GM19043 (cell line): ENCODE measurements around the gene GAST.
"Not testable (repeated sequence)": the region's sequence is repeated elsewhere in the genome, so short reads cannot be mapped to it uniquely, and the experiment has no call there.

ENCODE experiments used
- ATAC-seq: cut with Tn5 transposase; IDR thresholded peaks from one replicate; pipeline ENCODE4 v1.9.1; 2021; ENCODE audit warnings: low read depth; ENCODE audit not compliant: unreplicated experiment

The GAST gene, protein sequence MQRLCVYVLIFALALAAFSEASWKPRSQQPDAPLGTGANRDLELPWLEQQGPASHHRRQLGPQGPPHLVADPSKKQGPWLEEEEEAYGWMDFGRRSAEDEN

DNA sequence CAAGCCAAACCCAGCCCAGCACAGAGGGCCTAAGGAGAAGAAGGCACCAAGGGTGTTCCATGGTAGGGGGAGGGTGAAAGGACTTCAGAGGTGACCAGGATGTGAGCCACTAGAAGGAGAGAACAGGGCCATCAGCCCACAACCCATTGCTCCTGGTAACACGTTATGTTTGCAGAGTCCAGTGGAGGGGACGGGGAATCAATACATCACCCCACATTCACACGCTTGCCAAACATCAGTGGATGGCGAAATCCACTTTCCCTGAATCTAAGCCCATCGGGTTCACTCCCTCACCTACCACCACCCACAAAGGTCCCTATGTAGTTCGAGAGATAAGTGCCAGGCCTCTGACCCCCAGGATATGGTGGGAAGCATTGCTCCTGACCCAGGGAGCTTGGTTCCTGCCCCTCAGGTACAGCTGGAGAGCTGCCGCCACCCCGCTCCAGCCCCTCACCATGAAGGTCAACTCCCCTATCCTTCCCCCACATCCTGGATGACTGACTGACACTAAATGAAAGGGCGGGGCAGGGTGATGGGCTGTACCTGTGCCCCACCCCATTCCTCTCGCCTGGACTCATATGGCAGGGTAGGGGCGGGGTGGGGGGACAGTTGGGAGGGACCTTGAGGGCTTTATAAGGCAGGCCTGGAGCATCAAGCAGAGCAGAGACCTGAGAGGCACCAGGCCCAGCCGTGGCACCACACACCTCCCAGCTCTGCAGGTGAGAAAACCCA, at the start of gene GAST:
Gene GAST, plus strand, starts transcription at position 663 of the 732 bp plus-strand sequence. CDS start 3,106 bp downstream, outside the sequence.
- ATAC-seq: no peak

DNA sequence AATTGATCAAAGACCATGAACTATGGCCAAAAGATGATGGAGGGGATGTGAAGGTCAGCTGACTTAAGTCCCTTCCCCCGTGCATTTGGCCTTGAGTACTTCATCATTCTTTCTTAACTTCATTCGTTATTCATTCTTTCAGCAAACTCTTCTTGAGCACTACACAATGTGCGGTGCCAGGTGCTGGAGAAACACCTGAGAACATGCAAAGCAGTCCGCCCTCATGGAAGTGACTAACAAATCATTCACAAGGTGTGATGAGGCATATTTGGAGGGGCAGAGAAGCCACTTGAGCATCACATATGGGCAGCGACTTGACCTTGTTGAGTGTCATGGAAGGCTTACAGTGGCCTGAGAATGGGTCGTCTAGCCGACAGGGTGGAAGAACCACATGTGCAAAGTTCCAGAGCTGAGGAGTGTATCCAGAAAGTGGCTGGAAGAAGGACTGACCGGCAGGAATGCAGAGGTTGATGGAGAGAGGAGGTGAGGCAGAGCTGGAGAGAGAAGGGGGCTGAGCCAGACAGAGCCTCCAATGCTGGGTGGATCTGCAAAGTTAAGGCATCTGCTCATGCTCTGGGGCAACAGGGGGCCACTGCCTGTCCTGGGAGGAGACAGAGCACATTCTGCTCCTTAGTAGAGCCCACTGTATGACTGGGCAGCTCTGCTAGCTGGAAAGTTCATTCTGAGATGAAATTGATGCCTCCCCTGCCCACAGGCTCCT, 48.5 kb upstream of the GAST start:
- ATAC-seq: no peak

DNA sequence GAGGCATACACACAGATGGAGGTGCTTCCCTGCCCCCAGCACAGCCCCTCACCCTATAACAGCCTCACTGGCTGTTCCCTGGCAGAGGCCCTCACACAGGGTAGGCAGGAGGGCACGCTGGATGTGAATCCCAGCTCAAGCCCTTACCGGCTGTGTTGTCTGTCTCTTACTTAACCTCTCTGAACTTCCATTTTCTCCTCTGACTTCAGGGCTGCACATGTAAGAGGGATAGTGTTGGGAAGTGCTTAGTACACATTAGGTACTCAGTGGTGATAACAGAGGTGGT, 48.0 kb upstream of the GAST start:
- no peak for ATAC-seq

DNA sequence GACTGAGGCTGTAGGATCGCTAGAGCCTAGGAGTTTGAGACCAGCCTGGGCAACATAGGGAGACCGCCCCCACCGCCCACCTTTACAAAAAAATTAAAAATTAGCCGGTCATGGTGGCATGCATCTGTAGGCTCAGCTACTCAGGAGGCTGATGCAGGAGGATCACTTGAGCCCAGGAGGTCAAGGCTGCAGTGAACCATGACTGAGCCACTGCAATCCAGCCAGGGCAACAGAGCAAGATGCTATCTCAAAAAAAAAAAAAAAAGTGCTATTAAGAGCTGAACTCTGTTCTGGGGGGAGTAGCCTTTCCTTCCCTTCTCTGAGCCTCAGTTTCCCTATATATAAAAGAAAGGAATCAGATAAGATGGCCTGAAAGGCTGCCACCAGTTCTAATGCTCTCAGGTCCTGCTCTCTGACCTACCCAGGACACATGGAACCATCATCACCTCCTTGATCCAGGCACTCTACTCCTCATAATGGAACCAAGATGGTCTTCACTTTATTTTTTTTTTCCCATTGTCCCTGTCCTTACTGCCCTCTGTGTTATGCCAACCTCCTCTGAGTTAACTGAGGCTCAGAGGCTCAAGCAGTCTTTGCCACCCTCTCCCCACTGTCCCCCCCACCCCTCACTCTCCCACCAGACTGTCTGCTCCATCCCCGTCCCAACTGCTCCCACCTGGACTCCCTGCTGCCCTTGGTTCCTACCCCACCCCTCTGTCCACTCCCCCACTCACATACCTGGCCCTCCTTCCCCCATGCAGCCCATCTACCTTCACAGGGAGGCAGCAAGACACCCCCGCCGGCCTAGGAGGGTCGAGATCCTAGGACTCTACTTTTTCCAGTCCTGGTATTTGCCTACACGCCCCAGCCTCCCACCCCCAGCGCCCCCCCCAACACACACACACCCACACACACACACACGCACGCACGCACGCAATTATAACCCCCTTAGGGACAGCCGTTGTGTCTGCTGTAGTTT, 47.3 kb upstream of the GAST start:
- ATAC-seq: no peak

DNA sequence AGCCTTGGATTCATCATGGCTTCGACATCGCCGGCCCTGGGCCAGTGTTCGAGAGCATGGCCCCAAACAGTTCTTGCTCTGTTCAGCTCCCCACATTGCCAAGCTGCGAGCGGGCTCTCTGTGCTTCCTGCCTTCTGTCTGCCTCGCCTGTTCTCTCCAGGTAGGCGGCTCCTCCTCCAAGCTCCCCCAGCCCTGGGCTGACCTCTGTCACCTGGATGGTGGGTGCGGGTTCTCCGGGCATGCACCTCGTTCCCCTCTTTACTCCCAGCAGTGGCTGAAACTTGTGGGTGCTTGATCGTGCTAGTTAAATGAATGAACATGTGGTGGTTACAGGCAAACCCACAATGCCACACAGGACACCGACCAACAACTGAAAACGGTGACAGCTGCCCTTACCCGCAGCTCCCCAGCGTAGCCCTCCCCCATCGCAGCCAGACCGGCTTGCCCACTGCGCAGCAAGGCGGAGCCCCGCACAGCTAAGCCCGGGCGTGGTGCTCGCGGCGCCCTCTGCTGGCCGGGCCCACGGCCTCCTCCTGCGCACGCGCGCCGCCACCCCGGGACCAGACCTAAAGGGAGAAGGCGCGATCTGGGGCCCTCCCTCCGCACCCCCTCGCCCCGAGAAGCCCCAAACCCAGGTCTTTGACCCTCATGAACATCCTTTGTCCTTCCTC, 46.4 kb upstream of the GAST start:
- ATAC-seq: peak; percentile 52

DNA sequence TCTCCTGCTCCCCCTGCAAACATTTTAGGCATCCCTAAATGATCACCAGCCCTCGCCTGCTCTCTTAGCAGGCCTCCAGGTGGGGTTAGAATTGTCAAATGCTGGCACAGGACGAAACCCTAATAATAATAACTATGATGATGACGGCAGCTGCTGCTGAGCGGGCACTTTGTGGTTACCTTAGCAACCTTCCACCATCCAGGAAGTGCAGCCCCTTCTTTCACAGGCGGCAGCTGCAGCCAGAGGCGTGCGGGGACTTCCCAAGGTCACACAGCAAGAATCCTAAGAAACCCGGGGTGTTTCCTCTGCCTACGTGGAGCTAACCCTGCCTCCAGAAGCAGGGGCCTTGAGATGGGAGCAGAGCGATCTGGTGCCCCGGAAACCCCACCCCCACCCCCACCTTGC, 45.9 kb upstream of the GAST start:
- ATAC-seq: peak; percentile 36

DNA sequence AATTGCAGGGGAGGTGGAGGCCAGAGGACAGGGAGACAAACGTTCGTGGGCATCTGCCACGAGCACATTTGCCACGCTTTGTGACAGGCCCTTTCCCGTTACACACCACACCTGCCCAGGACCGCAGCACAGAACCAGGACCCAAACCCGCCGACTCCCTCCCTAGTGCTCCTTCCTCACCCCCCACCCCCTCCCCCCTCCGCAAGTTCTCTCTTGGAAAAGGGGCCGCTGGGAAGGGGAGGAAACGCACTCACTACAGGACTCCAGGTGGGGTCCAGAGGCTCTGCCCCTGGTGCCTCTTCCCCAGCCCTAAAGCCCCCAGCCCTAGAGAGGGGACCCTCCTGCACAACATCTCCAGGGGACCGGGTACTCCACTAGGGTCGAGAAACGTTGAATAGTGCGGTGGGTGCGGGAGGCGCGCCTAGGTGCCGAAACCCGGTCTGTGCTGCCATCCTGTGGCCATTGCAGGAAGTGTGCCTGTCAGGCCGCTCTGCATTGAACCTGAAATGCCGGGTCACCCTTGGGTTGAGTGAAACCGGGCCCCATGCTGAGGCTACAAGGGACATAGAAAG, 45.3 kb upstream of the GAST start:
- no peak for ATAC-seq

DNA sequence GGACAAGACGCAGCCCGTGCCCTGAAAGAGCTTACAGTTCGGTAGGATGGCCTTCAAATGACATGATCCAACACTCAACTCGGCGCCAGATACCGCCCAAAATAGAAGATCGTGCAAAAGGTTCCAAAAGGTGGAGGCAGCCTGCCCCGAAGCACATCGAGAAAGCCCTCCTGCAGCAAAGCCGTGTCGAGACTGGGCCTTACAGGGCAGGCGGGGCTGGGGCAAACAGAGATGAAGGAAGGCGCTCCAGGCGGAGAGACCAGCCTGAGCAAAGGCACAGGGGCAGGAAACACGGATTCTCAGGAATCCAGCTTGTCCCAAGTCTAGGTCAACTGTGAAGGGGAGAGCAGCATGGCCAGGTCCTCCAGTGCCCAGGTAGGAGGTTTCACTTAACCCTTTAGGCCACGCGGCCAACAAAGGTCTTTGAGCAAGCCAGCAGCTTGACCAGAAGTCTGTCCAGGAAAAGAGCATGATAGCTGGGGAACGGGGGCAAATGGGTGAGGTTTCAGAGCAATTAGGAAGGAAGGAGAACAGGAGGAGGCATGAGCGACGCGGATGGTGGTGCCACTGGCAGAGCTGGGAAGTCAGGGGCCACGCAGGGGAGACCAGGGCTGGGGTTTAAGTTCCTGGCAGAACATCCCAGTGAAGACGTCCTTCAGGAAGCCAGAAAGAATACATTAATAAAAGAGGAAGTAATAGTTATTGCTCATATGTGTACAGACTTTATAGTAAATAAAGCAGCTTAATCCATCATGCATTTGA, 44.7 kb upstream of the GAST start:
- no peak for ATAC-seq

DNA sequence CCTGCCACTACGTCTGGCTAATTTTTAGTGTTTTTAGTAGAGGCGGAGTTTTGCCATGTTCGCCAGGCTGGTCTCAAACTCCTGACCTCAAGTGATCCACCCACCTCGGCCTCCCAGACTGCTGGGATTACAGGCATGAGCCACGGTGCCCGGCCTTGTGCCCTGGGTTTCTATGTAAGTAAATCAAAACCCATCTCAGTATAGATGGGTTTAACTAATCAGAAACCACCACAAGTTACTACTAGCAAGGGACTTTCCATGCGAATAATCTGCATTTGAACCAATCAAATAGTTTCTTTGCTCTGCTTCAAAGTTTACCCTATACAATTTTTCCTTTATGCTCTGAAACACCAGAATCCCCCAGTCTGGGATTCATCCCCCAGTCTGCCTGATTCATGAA, 40.0 kb upstream of the GAST start:
- ATAC-seq: no peak

DNA sequence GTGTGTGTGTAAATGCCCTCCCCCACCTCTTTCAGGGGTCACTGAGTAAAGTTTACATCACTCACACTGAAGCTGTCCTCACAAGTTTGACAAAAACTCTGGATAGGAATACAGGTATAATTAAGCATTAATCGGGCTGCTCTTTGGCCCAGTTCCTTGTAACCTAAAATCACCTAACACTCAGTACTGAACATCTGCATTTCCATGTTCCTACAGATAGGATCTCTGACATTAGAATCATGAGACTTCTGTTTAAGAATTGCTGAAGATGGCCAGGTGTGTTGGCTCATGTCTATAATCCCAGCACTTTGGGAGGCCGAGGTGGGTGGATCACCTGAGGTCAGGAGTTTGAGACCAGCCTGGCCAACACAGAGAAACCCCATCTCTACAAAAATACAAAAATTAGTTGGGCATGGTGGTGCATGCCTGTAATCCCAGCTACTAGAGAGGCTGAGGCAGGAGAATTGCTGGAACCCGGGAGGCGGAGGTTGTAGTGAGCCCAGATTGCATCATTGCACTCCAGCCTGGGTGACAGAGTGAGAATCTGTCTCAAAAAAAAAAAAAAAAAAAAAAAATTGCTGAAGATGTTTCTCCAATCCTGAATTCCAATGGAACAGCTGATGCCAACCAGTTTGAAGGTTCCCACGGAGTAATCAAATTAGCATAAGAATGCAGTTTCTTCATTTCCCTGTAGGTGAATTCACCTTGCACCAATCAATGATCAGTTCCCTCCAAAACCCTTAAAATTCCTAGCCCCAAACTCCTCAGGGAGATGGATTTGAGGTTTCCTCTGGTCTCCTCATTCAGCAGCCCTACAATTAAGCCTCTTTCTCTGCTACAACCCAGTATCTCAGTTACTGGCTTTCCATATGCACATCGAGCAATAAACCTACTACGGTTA, 36.7 kb upstream of the GAST start:
- ATAC-seq: not testable (repeated sequence)

DNA sequence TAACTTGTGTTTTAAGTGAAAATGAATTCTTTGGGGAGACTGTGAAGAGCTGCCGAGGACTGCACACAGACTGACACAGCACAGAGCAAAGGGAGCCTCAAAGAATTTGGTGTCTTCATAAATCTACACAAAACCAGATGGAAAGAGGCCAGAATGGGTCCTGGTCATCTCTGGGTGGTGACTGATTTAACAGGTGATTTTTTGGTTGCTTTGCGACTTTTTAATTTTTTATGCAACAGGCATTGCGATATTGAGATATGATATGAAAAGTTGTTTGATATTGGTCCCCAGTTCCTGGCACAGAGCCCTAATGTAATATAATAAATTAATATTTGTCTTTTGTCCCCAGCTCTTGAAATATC, 36.1 kb upstream of the GAST start:
- no peak for ATAC-seq

DNA sequence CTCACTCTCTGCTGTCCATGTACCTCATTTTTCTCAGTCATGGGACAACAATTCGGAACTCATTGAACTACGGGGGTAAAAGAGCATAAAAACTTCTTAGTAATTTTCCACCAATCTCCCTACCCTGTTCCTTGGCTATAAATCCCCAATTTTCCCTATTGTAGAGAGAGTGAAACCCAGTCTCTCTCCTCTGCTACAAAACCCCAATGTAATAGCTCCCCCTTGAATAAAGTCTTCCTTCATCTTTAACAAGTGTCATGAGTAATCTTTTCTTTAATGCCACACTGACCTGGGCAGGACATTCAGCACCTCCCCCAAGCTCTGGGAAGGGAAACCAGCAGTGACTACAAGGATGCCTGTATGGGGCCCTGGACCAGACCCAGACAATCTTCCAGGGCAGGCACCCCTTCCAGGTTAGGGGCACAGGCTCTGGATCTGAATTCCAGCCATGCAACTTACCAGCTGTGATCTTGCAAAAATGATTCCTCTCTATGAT, 33.7 kb upstream of the GAST start:
- peak; percentile 31 for ATAC-seq

DNA sequence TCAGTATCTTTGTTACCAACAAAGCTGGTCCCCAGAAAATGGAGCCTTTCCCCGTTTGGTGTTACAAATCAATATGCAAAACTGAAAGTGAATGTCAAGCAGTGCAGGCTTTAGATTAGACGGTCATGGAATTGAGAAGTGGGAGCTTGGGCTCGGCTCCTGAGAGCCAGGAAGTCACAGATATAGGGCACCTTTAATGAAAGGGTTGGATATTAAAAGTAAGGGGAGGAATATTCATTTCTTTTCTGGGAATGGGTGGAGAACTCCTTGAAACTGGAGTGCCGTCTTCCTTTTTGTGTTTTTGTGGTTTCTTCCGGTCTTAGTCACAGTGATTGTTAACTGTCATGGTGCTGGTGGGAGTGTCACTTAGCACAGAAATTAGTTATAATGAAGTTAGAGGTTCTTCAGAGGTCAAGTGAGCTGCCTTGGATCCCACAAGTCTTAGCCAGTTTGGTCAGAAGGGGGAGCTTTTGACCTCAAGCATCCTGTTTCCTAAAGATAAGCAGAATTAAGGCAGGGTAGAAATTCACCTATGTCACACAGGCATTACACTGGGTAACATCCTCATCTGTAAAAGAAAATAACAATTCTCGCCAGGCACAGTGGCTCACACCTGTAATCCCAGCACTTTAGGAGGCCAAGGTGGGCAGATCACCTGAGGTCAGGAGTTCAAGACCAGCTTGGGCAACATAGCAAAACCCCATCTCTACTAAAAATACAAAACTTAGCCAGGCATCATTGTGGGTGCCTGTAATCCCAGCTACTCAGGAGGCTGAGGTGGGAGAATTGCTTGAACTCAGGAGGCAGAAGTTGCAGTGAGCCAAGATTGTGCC, 33.0 kb upstream of the GAST start:
- ATAC-seq: peak; percentile 62

DNA sequence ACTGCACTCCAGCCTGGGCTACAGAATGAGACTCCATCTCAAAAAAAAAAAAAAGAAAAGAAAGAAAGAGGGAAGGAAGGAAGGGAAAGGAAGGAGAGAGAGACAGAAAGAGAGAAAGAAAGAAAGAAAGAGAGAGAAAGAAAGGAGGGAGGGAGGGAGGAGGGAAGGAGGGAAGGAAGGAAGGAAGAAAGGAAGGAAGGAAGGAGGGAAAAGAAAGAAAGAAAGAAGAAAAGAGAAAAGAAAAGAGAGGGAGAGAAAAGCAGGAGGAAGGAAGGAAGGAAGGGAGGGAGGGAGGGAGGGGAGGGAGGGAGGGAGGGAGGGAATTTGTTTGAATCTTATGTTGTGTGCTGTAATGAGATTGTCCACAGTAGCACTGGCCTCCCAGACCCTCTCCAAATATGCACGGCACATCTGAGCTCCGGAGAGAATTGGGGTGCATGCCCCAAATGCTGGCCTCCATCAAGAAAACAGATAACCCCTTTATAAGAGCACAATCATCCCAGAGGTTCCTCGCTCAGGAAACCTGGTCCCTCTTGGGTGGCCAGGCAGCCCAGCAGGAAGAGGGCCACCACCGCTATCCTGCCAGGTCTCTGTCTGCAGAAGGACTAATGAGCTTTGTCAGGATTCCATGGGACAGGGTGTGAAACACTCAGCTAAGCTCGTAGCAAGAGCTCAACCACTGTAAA, 32.2 kb upstream of the GAST start:
- no peak for ATAC-seq

DNA sequence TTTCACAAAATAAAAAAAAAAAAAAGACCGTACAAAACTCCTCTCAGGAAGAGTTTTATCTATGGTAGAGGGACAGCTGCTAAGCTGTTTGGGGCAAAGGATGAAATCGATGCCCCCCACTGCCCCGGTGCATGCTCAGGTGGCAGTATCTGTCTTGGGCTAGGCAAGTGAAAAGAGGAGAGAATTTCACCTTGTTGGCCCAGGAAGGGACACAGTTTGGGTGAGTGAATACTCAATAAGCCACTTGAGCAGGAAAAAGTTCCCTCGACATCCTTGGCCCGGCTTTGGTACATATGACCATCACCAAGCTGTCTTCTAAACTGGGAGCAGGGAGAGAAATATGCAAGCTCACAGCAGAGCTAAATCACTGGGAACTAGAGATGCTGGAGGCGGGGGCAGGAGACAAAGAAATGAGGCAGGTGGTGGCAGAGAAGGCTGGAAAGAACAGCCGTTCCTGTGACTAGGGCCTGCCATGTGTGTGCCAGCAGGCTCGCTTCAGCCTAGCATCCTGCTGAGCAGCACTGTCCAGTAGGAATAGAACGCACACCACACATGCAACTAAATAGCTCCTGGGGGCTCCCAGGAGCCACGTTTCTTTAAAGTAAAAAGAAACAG, 31.6 kb upstream of the GAST start:
- ATAC-seq: no peak

DNA sequence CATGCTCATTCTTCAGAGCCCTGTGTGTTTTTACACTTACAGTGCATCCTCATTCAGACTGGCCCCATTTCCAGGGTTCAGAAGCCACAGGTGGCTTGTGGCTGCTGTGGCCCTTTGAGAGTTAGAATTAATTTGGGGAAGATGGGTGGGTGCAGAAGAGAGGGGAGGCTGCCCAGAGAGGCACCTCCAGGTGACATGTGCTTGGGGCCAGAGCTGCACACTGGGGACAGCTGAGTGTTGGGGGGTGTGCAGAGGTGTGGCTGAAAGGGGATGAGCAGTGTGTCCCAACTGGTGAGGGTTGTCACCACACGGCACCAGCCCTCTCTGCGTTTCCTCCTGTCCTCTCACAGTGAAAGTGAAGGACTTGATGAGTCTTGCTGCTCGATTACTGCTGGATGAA, 30.4 kb upstream of the GAST start:
- ATAC-seq: no peak
